Measurements from ENCODE around the gene NCKAP5.

NCKAP5 gene

GRCh38 chr2:133605011-133605765 is 36.9 kb upstream of the NCKAP5 start:
- POLR2A ChIA-PET: no interaction called here
- DNase-seq (ENCODE audit: extremely low spot score): no peak
- no peak for TF ChIP-seq CTCF (IDR thresholded peaks at IDR 0.05; ENCODE audit: control extremely low read depth, extremely low read depth, low read depth, missing control alignments)
- CTCF ChIA-PET: no interaction called here

GRCh38 chr2:133603109-133603508 is 34.8 kb upstream of the NCKAP5 start:
- DNase-seq (ENCODE audit: extremely low spot score): no peak
- TF ChIP-seq CTCF (IDR thresholded peaks at IDR 0.05; ENCODE audit: control extremely low read depth, extremely low read depth, low read depth, missing control alignments): no peak
- ChIA-PET CTCF (no interaction called here), POLR2A (no interaction called here)

- ChIA-PET CTCF (no interaction called here), POLR2A (no interaction called here)
- no peak for TF ChIP-seq CTCF (IDR thresholded peaks at IDR 0.05; ENCODE audit: control extremely low read depth, extremely low read depth, low read depth, missing control alignments)
- DNase-seq (ENCODE audit: extremely low spot score): no peak
Measured at GRCh38 chr2:133602538-133602937, 34.3 kb upstream of the NCKAP5 start.

- no peak for DNase-seq (ENCODE audit: extremely low spot score)
- no peak for TF ChIP-seq CTCF (IDR thresholded peaks at IDR 0.05; ENCODE audit: control extremely low read depth, extremely low read depth, low read depth, missing control alignments)
Measured at GRCh38 chr2:133600266-133600928, 32.1 kb upstream of the NCKAP5 start.

GRCh38 chr2:133599811-133600210 is 31.5 kb upstream of the NCKAP5 start:
- ChIA-PET CTCF (no interaction called here), POLR2A (no interaction called here)
- TF ChIP-seq CTCF (IDR thresholded peaks at IDR 0.05; ENCODE audit: control extremely low read depth, extremely low read depth, low read depth, missing control alignments): no peak
- DNase-seq (ENCODE audit: extremely low spot score): no peak

More at GRCh38 chr2:133600266-133600928, 32.1 kb upstream of the NCKAP5 start:
- ChIA-PET CTCF (no interaction called here), POLR2A (no interaction called here)

- DNase-seq (ENCODE audit: extremely low spot score): no peak
- ChIA-PET CTCF (no interaction called here), POLR2A (no interaction called here)
- TF ChIP-seq CTCF (IDR thresholded peaks at IDR 0.05; ENCODE audit: control extremely low read depth, extremely low read depth, low read depth, missing control alignments): no peak
Measured at GRCh38 chr2:133599211-133599803, 31.0 kb upstream of the NCKAP5 start.
